Measurements from ENCODE around the gene CNTNAP3. TPM values are rescaled to one million over a fixed set of nuclear protein-coding genes. Genes with fewer than 3 reads are reported as not detected.
"Not testable (repeated sequence)": the region's sequence is repeated elsewhere in the genome, so short reads cannot be mapped to it uniquely, and the experiment has no call there.

CNTNAP3 gene
- total RNA-seq (2021) (4.6 to 7.9 TPM (median 4.8 TPM) in 3 replicates), Bru-seq, nascent RNA (percentile 43 among the genes with signal in this experiment)
- long read RNA-seq, experiment 1, partial matches to known transcripts: 6 of 21 reads
- long read RNA-seq, experiment 1, other reads (novel, unspliced or antisense): 14 of 21 reads
- long read RNA-seq, experiment 2, partial matches to known transcripts: 1 of 9 reads
- long read RNA-seq, experiment 2, other reads (novel, unspliced or antisense): 8 of 9 reads
- long read RNA-seq, experiment 3, partial matches to known transcripts: 1 of 2 reads
- long read RNA-seq, experiment 3, other reads (novel, unspliced or antisense): 1 of 2 reads

GRCh38 chr9:39287980-39288379 is at the start of gene CNTNAP3:
Gene CNTNAP3 (minus strand): TSS chr9:39288167. CDS start chr9:39288064, 103 bp downstream.
- H3K27ac Mint-ChIP-seq; H3K9me3 Mint-ChIP-seq; POLR2A ChIA-PET; ATAC-seq; CTCF ChIA-PET; H3K27me3 Mint-ChIP-seq (ENCODE audit: low read depth); H3K36me3 Mint-ChIP-seq; DNase-seq (ENCODE audit: low spot score); H3K4me1 Mint-ChIP-seq: not testable (repeated sequence)
- H3K4me3 Mint-ChIP-seq: peak within 1 kb of the TSS; percentile 30

GRCh38 chr9:39279995-39280394 is 8.0 kb downstream of the CNTNAP3 start:
- DNase-seq (ENCODE audit: low spot score) (peak; percentile 9), ATAC-seq (peak; percentile 80)
- H3K27me3 Mint-ChIP-seq (ENCODE audit: low read depth); H3K4me1 Mint-ChIP-seq; CTCF ChIA-PET; H3K9me3 Mint-ChIP-seq; POLR2A ChIA-PET; H3K27ac Mint-ChIP-seq; H3K4me3 Mint-ChIP-seq; H3K36me3 Mint-ChIP-seq: not testable (repeated sequence)

DNA sequence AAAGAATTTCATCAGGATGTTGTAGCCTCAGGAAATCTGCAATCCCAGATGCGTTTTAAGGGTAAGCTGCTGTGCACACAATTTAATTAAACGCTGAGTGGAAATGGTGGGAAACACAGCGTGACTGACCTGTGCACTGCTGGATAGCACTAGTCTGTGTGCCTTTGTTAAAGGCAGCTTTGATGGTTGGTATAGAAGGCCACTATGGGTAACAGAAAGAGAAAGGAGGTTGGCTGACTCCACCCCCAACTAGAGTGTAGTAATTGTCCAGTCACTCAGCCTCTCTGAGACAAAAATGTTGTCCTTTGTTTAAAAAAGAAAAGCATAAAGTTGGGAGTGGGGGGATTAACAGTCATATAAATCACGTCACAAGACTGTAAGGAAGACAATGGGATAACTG is 45.5 kb downstream of the CNTNAP3 start:
- ATAC-seq: peak; percentile 41; the same call in 1 of the 2 replicates
- H3K4me1 Mint-ChIP-seq, CTCF ChIA-PET: not testable (repeated sequence)

GRCh38 chr9:39232130-39232991 is 55.6 kb downstream of the CNTNAP3 start:
- H3K27me3 Mint-ChIP-seq (ENCODE audit: low read depth); CTCF ChIA-PET; H3K4me3 Mint-ChIP-seq; H3K27ac Mint-ChIP-seq; H3K4me1 Mint-ChIP-seq; DNase-seq (ENCODE audit: low spot score); H3K9me3 Mint-ChIP-seq; H3K36me3 Mint-ChIP-seq; POLR2A ChIA-PET; ATAC-seq: not testable (repeated sequence)

More for the DNA sequence above, 45.5 kb downstream of the CNTNAP3 start:
- DNase-seq (ENCODE audit: low spot score); POLR2A ChIA-PET; H3K4me3 Mint-ChIP-seq; H3K36me3 Mint-ChIP-seq; H3K27ac Mint-ChIP-seq; H3K9me3 Mint-ChIP-seq; H3K27me3 Mint-ChIP-seq (ENCODE audit: low read depth): not testable (repeated sequence)

DNA sequence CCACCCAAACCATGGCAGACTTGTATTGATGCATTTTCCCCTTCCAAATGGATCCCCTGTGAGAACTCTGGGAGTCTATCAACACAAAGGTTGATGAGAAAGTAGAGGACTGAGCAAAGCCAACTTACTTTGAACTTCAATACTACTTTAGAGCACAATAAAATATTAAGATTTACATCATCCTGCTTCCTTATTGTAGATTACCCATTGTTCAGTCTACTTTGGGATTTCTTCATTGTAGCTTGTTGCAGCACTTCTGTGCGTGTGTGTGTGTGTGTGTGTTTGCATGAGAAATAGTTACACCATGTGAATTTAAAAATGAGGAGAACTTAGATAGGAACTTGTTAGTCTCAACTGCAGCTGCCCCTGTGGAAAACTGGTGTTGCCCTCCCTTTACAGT is 72.0 kb downstream of the CNTNAP3 start:
- ATAC-seq; H3K27ac Mint-ChIP-seq; DNase-seq (ENCODE audit: low spot score); POLR2A ChIA-PET; H3K27me3 Mint-ChIP-seq (ENCODE audit: low read depth); H3K9me3 Mint-ChIP-seq; H3K4me1 Mint-ChIP-seq; CTCF ChIA-PET; H3K4me3 Mint-ChIP-seq; H3K36me3 Mint-ChIP-seq: not testable (repeated sequence)

DNA sequence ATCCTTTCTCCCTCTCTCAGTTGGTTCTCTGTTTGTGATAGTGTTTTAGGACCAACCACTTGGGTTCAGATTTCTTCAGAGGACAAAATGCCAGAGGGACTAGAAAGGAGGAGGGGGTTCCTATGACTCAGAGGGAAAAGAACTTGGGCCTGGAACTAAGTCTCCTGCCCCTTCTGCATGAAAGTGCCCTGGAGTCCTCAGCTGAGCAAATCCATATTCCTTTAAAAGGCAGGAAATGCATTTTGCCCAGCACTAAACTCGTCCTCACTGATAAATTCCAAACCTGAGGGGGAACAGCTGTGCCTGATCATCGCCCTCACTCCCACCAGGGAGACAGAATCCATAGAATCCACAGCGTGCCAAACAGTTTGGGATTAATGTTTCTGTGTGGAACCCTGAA is 78.2 kb downstream of the CNTNAP3 start:
- H3K4me3 Mint-ChIP-seq; CTCF ChIA-PET; H3K36me3 Mint-ChIP-seq; ATAC-seq; H3K27ac Mint-ChIP-seq; H3K27me3 Mint-ChIP-seq (ENCODE audit: low read depth); H3K9me3 Mint-ChIP-seq; POLR2A ChIA-PET; DNase-seq (ENCODE audit: low spot score); H3K4me1 Mint-ChIP-seq: not testable (repeated sequence)

- H3K4me1 Mint-ChIP-seq; ATAC-seq; DNase-seq (ENCODE audit: low spot score); H3K4me3 Mint-ChIP-seq; H3K9me3 Mint-ChIP-seq; H3K36me3 Mint-ChIP-seq; POLR2A ChIA-PET; H3K27me3 Mint-ChIP-seq (ENCODE audit: low read depth); H3K27ac Mint-ChIP-seq; CTCF ChIA-PET: not testable (repeated sequence)
Measured at GRCh38 chr9:39206643-39207042, 81.3 kb downstream of the CNTNAP3 start.

- H3K9me3 Mint-ChIP-seq; CTCF ChIA-PET; DNase-seq (ENCODE audit: low spot score); H3K27me3 Mint-ChIP-seq (ENCODE audit: low read depth); H3K4me1 Mint-ChIP-seq; POLR2A ChIA-PET; H3K4me3 Mint-ChIP-seq; H3K36me3 Mint-ChIP-seq; H3K27ac Mint-ChIP-seq; ATAC-seq: not testable (repeated sequence)
Measured at GRCh38 chr9:39205842-39206241, 82.1 kb downstream of the CNTNAP3 start.

DNA sequence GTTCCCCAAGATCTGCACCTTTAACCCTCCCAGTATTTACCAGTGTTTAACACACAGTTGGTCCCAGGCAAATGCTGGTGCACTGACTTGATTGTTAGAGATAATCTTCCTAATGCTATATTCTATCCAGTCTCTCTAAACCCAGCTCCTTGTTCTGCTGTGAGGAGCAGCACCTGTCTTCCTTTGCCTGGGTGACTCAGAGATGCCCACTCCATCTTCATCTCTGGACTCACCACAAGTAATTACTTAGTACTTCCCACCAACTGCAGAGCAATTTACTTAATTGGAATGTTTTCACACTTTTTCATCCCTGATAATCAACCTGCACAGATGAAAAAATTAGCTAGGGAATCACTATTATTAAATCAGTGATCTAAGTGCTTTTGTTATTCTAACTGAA is 87.6 kb downstream of the CNTNAP3 start:
- POLR2A ChIA-PET; H3K4me3 Mint-ChIP-seq; H3K27me3 Mint-ChIP-seq (ENCODE audit: low read depth); CTCF ChIA-PET; DNase-seq (ENCODE audit: low spot score); H3K27ac Mint-ChIP-seq; ATAC-seq; H3K36me3 Mint-ChIP-seq; H3K9me3 Mint-ChIP-seq; H3K4me1 Mint-ChIP-seq: not testable (repeated sequence)

DNA sequence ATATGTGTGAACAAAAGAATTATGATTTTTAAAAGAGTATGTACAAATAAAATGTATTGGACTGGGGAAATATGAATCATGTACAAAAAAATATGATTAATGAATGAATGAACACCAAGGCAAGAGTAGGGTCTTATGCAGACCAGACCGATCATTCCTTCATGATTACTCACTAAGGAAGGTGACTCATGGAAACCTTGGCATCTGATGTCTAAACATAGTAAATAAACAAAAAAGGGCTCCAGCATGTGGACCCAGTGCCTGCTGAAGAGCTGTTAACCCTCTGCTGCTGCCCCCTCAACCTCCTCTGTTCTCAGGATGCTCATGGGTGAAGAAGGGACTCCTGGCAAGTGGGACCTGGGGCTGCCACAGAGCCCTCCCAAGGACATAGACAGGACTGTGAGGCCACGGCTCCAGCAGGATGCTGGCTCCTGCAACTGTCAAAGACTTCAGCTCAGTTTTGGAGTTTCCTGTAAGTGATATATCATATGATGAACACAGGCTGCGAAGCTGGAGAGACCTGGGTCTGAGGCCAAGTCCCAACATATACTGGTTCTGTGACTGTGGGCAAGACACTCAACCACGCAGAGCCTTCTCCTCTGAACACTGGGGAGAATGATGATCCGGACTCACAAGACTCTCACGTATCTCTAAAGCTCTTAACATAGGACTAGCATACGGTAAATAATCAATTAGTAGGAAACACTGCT is 89.8 kb downstream of the CNTNAP3 start:
- H3K9me3 Mint-ChIP-seq; H3K36me3 Mint-ChIP-seq; H3K27ac Mint-ChIP-seq; POLR2A ChIA-PET; CTCF ChIA-PET; H3K4me3 Mint-ChIP-seq; H3K27me3 Mint-ChIP-seq (ENCODE audit: low read depth); DNase-seq (ENCODE audit: low spot score); ATAC-seq; H3K4me1 Mint-ChIP-seq: not testable (repeated sequence)

DNA sequence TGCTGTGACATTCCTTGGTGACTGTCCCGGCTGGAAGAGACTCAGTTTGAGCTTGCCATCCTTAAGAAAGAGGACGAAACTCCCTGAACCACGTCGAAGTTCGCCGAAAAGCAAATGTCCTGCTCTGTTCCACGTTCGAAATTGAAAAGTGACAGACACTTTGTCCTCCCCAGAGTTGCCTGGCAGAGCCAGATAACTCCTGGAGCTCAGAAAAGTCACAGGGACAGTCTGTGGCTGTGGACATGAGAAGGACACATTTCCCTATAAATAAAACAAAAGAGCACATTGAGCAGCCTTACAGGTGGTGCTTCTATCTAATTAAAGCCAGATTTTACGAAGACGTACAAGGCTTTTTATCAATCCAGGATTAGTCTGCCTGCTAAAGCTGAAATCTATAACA is 116.6 kb downstream of the CNTNAP3 start:
- POLR2A ChIA-PET; DNase-seq (ENCODE audit: low spot score); H3K4me3 Mint-ChIP-seq; H3K36me3 Mint-ChIP-seq; H3K27ac Mint-ChIP-seq; CTCF ChIA-PET; H3K27me3 Mint-ChIP-seq (ENCODE audit: low read depth); ATAC-seq; H3K4me1 Mint-ChIP-seq; H3K9me3 Mint-ChIP-seq: not testable (repeated sequence)

DNA sequence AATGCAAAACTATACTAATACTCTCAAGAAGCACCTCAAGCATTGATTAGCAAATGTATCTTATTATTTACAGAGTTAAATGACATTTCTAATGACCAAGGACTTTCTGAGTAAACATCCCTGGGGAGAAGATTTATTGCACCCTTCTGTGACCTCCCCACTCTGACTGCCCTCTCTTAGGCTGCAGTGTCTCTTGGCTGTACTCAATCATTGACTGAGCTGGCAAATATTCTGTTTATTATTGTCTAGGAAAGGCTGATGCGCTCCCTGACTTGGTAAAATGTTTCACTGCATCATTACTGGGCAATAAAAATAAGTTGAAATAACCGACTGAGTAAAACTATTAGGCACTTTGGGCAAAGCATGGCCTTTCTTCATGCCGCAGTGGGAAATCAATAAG is 130.3 kb downstream of the CNTNAP3 start:
- H3K27me3 Mint-ChIP-seq (ENCODE audit: low read depth); ATAC-seq; H3K4me3 Mint-ChIP-seq; H3K4me1 Mint-ChIP-seq; H3K27ac Mint-ChIP-seq; CTCF ChIA-PET; H3K36me3 Mint-ChIP-seq; H3K9me3 Mint-ChIP-seq; POLR2A ChIA-PET; DNase-seq (ENCODE audit: low spot score): not testable (repeated sequence)
